HepG2 (cell line): Measurements from ENCODE around the gene MRPL3. TPM values are rescaled to one million over a fixed set of nuclear protein-coding genes. Genes with fewer than 3 reads are reported as not detected.

Experiments used
- ATAC-seq: fragments of 200-7000 bp; cut with Tn5 transposase; 3 replicates; pipeline ENCODE4 v1.9.1; 2020; ENCODE audit warnings: mild to moderate bottlenecking, moderate library complexity
- BruUV-seq: library from RNA; stranded (reverse); fragments of 400-500 nt; replicated peaks from 2 replicates; lab custom pipeline; 2021; lab: Mats Ljungman, UMichigan
- CTCF ChIA-PET: fragments of 300-600 bp; formaldehyde crosslinking; extraction: SDS; loops from one replicate; lab custom pipeline; 2021; ENCODE audit warnings: low total read pairs, inconsistent platforms, low intra/inter-chr PET ratio; lab: Yijun Ruan, JAX
- POLR2A ChIA-PET: fragments of 350-600 bp; sonication (Branson Sonifier 250); formaldehyde crosslinking; loops from one replicate; lab custom pipeline; 2020; ENCODE audit warnings: antibody characterized with exemption, inconsistent platforms; lab: Yijun Ruan, JAX
- DNase-seq: peaks from one replicate; pipeline ENCODE4 v3.0.0-alpha.2; 2015; ENCODE audit warnings: low spot score
- FAIRE-seq: peaks from 3 replicates; lab custom pipeline; 2011; peaks lifted over from hg19 to GRCh38; lab: Jason Lieb, UNC
- H2AFZ ChIP-seq: one replicate; pipeline ENCODE4 v1.6.1; 2011; ENCODE audit warnings: low read length, inconsistent platforms
- H3K27ac ChIP-seq: fragments of 300-600 bp; 3 replicates; pipeline ENCODE4 v1.8.0; 2011; ENCODE audit warnings: mixed run types, mild to moderate bottlenecking, mixed read lengths, low read length, inconsistent platforms; ENCODE audit not compliant: insufficient read depth; ENCODE audit errors: extremely low read length
- H3K27me3 ChIP-seq, 2 experiments: fragments of 200-600 bp in 1 of 2; 2 replicates in 1 of 2; 3 replicates in 1 of 2; pipeline versions ENCODE4 v1.6.0 to v1.8.0; 2011; ENCODE audit warnings: low read length in 2 of 2, mild to moderate bottlenecking in 2 of 2, moderate library complexity in 2 of 2, inconsistent platforms in 1 of 2; ENCODE audit not compliant: insufficient read depth in 2 of 2, control insufficient read depth in 1 of 2
- H3K36me3 ChIP-seq, 2 experiments: fragments of 200-600 bp in 1 of 2; replicated peaks in 1 of 2; 2 replicates in 1 of 2; 3 replicates in 1 of 2; pipeline versions ENCODE4 v1.5.1 to v1.8.0; 2011; ENCODE audit warnings: low read length in 2 of 2, inconsistent platforms in 1 of 2; ENCODE audit not compliant: insufficient read depth in 2 of 2, control insufficient read depth in 1 of 2
- H3K4me1 ChIP-seq: 2 replicates; pipeline ENCODE4 v1.5.1; 2012; ENCODE audit warnings: low read length, inconsistent platforms; ENCODE audit not compliant: insufficient read depth
- H3K4me2 ChIP-seq: 2 replicates; pipeline ENCODE4 v1.6.0; 2011; ENCODE audit warnings: low read depth, low read length, inconsistent platforms
- H3K4me3 ChIP-seq, 3 experiments: fragments of 200-600 bp in 1 of 3; sonication (generic), shearing (Covaris generic) in 1 of 3; replicated peaks in 1 of 3; 2 replicates each; pipeline ENCODE4 v1.5.1; 2011 to 2016; ENCODE audit warnings: low read length in 3 of 3, inconsistent platforms in 2 of 3, low read depth in 2 of 3, mild to moderate bottlenecking in 2 of 3, control low read depth in 1 of 3, mixed read lengths in 1 of 3; ENCODE audit not compliant: insufficient read depth in 1 of 3
- H3K79me2 ChIP-seq: one replicate; pipeline ENCODE4 v1.6.1; 2011; ENCODE audit warnings: low read length, inconsistent platforms; ENCODE audit not compliant: insufficient read depth
- H3K9ac ChIP-seq: 2 replicates; pipeline ENCODE4 v1.6.0; 2011; ENCODE audit warnings: mild to moderate bottlenecking, low read depth, low read length, inconsistent platforms; ENCODE audit not compliant: insufficient read depth
- H3K9me3 ChIP-seq: 2 replicates; pipeline ENCODE4 v1.5.1; 2012; ENCODE audit warnings: mild to moderate bottlenecking, low read length
- H4K20me1 ChIP-seq: 2 replicates; pipeline ENCODE4 v1.6.0; 2011; ENCODE audit warnings: inconsistent platforms, mild to moderate bottlenecking, low read length, moderate library complexity; ENCODE audit not compliant: insufficient read depth
- CBX2 ChIP-seq, 2 experiments: fragments of 200-600 bp in 1 of 2; sonication (generic); formaldehyde crosslinking in 1 of 2; IDR thresholded peaks; 2 replicates each; pipeline versions ENCODE4 v1.7.0 to v1.8.1; 2018 to 2022; ENCODE audit warnings: low read depth in 2 of 2, low read length in 1 of 2, mild to moderate bottlenecking in 1 of 2, missing genetic modification reagents in 1 of 2
- CREB3 ChIP-seq: sonication (generic); formaldehyde crosslinking; IDR thresholded peaks from 2 replicates; pipeline ENCODE4 v1.5.0; 2020; ENCODE audit warnings: missing genetic modification reagents
- CREBL2 ChIP-seq: sonication (generic); formaldehyde crosslinking; IDR thresholded peaks from 2 replicates; pipeline ENCODE4 v1.8.1; 2023; ENCODE audit warnings: missing genetic modification reagents, mild to moderate bottlenecking, borderline replicate concordance
- FOXO4 ChIP-seq: sonication (generic); formaldehyde crosslinking; conservative IDR thresholded peaks from 2 replicates; pipeline ENCODE4 v1.8.1; 2023; ENCODE audit warnings: missing genetic modification reagents
- HOXA3 ChIP-seq: sonication (generic); formaldehyde crosslinking; IDR thresholded peaks from 2 replicates; pipeline ENCODE4 v1.5.0; 2020; ENCODE audit warnings: missing genetic modification reagents
- IRF2 ChIP-seq: IDR thresholded peaks from 2 replicates; pipeline ENCODE4 v1.6.1; 2018; ENCODE audit warnings: missing genetic modification reagents, missing compliant biosample characterization
- MATR3 ChIP-seq: sonication (generic); formaldehyde crosslinking; IDR thresholded peaks from 2 replicates; pipeline ENCODE4 v1.4.0; 2020; ENCODE audit warnings: missing genetic modification reagents
- MIER3 ChIP-seq: IDR thresholded peaks from 2 replicates; pipeline ENCODE4 v1.6.1; 2016; ENCODE audit warnings: missing compliant biosample characterization, borderline replicate concordance
- MIXL1 ChIP-seq: IDR thresholded peaks from 2 replicates; pipeline ENCODE4 v1.6.1; 2016
- MLX ChIP-seq: IDR thresholded peaks from 2 replicates; pipeline ENCODE4 v1.6.1; 2016
- POLR2G ChIP-seq: fragments of 200-400 bp; formaldehyde crosslinking; IDR thresholded peaks from 2 replicates; pipeline ENCODE4 v1.6.1; 2018; ENCODE audit warnings: mild to moderate bottlenecking, low read depth, low read length, moderate library complexity
- PRPF4 ChIP-seq: fragments of 200-400 bp; formaldehyde crosslinking; IDR thresholded peaks from 2 replicates; pipeline ENCODE4 v1.6.1; 2016; ENCODE audit warnings: low read length, low read depth; ENCODE audit not compliant: poor library complexity, severe bottlenecking
- SIX1 ChIP-seq: sonication (generic); formaldehyde crosslinking; IDR thresholded peaks from 2 replicates; pipeline ENCODE4 v1.4.0; 2020; ENCODE audit warnings: missing genetic modification reagents, borderline replicate concordance
- ZNF205 ChIP-seq: IDR thresholded peaks from 2 replicates; pipeline ENCODE4 v1.6.1; 2018; ENCODE audit warnings: missing biosample characterization, missing genetic modification reagents
- ZNF274 ChIP-seq: sonication (generic); formaldehyde crosslinking; IDR thresholded peaks from 2 replicates; pipeline ENCODE4 v1.5.1; 2020; ENCODE audit warnings: mild to moderate bottlenecking, missing genetic modification reagents
- ZNF296 ChIP-seq: sonication (generic); formaldehyde crosslinking; conservative IDR thresholded peaks from 2 replicates; pipeline ENCODE4 v1.5.0; 2020; ENCODE audit warnings: mild to moderate bottlenecking, missing genetic modification reagents
- ZNF367 ChIP-seq: sonication (generic); formaldehyde crosslinking; IDR thresholded peaks from 2 replicates; pipeline ENCODE4 v1.4.0; 2020; ENCODE audit warnings: missing genetic modification reagents, borderline replicate concordance
- ZNF574 ChIP-seq: sonication (generic); formaldehyde crosslinking; IDR thresholded peaks from 2 replicates; pipeline ENCODE4 v1.4.0; 2020; ENCODE audit warnings: missing genetic modification reagents
- ZSCAN5A ChIP-seq: sonication (generic); formaldehyde crosslinking; IDR thresholded peaks from 2 replicates; pipeline ENCODE4 v1.8.0; 2022; ENCODE audit warnings: mild to moderate bottlenecking, missing genetic modification reagents, borderline replicate concordance
- WGBS: methylation state at CpG from one replicate; pipeline ENCODE4 v1.1.6; 2017; ENCODE audit warnings: low lambda C conversion rate; 5-methylcytosine and 5-hydroxymethylcytosine counted together
- in situ Hi-C: cut with HindIII; loops from 2 replicates; pipeline ENCODE4 v1.10.0; 2017; ENCODE audit warnings: low pct_unique_long_range_greater_than_20kb; ENCODE audit not compliant: extremely low pct_ligation_motif_present
- intact Hi-C: fragments of 100-400 bp; cut with micrococcal nuclease; formaldehyde crosslinking; loops from one replicate; pipeline ENCODE4 v1.10.0; 2022; ENCODE audit not compliant: unreplicated experiment
- polyA plus RNA-seq, 8 experiments: library from polyadenylated mRNA; depleted of rRNA in 3 of 8; stranded (reverse) in 7 of 8; unstranded in 1 of 8; fragments of >200 nt; fragmentation: Illumina TruSeq in 4 of 8; extraction: Trizol in 4 of 8; gene quantifications; 2 replicates each; pipeline versions ENCODE4 v1.2.1 to v1.2.3, GENCODE V29; 2011 to 2016; ENCODE audit warnings: low read depth in 4 of 8, missing spikeins in 1 of 8, mixed read lengths in 1 of 8; ENCODE audit not compliant: insufficient read depth in 1 of 8
- total RNA-seq, 5 experiments: library from RNA; depleted of rRNA; stranded (reverse); fragments of >200 nt; fragmentation: Illumina TruSeq; extraction: Trizol; gene quantifications; 2 replicates each; pipeline ENCODE4 v1.2.3, GENCODE V29; 2016; ENCODE audit warnings: low read depth in 1 of 5

Gene MRPL3
- total and polyA plus RNA-seq, 2 of the 13 experiments (the other 11 are each of a cell fraction or from before 2014, with no cell fraction given): 114 to 172 TPM

- BruUV-seq: no TSS peak
- Histone ChIP-seq H3K9ac (no peak overlapping the region), H3K36me3 (no peaks in the 10 kb centered on the region), H3K4me1 (no peaks in the 10 kb centered on the region), H3K27ac (no peak overlapping the region), H4K20me1 (no peaks in the 10 kb centered on the region), H3K4me2 (no peak overlapping the region), H3K27me3 (no peaks in the 10 kb centered on the region), H2AFZ (no peak overlapping the region), H3K9me3 (no peaks in the 10 kb centered on the region), H3K4me3 (no peak overlapping the region), H3K79me2 (no peaks in the 10 kb centered on the region)
- FAIRE-seq (no peak), ATAC-seq (no peak), DNase-seq (no peak)
- WGBS: 0% methylated on average over 3 of the region's 3 CpGs
- intact Hi-C loops: no loop called here
- in situ Hi-C loops: no loop called here
- POLR2A ChIA-PET: no interaction called here
- CTCF ChIA-PET: no interaction called here
- TF ChIP-seq ZNF574 (CRISPR knock-in tag): no peak
- no peak for TF ChIP-seq MIER3 (CRISPR knock-in tag)
- no peak for TF ChIP-seq MIXL1
- no peak for TF ChIP-seq FOXO4
- no peak for TF ChIP-seq CREB3 (CRISPR knock-in tag)
- TF ChIP-seq HOXA3: no peak
- TF ChIP-seq PRPF4: no peak
- TF ChIP-seq MATR3 (CRISPR knock-in tag): no peak
- no peak for TF ChIP-seq ZNF296 (CRISPR knock-in tag)
- no peak for TF ChIP-seq IRF2 (CRISPR knock-in tag)
- TF ChIP-seq POLR2G: no peak
- no peak for TF ChIP-seq CREBL2
- TF ChIP-seq ZNF367 (CRISPR knock-in tag): no peak
- TF ChIP-seq SIX1 (CRISPR knock-in tag): no peak
- no peak for TF ChIP-seq MLX (CRISPR knock-in tag)
- no peak for TF ChIP-seq ZSCAN5A
- TF ChIP-seq CBX2 (IDR thresholded peaks at IDR 0.05; ENCODE audit: low read depth, low read length): no peak
- TF ChIP-seq CBX2 (CRISPR knock-in tag; IDR thresholded peaks at IDR 0.05; ENCODE audit: low read depth): no peak
- no peak for TF ChIP-seq ZNF274 (CRISPR knock-in tag)
- no peak for TF ChIP-seq ZNF205 (CRISPR knock-in tag)
Observed at GRCh38 chr3:131537531-131537930, 34.8 kb upstream of the MRPL3 start.
